NCI-H1436 (cell line): ENCODE results near the gene RAB1B.

Experiments used
- DNase-seq: peaks from one replicate; lab custom pipeline; 2025; lab: John Stamatoyannopoulos, UW

The RAB1B gene

DNA sequence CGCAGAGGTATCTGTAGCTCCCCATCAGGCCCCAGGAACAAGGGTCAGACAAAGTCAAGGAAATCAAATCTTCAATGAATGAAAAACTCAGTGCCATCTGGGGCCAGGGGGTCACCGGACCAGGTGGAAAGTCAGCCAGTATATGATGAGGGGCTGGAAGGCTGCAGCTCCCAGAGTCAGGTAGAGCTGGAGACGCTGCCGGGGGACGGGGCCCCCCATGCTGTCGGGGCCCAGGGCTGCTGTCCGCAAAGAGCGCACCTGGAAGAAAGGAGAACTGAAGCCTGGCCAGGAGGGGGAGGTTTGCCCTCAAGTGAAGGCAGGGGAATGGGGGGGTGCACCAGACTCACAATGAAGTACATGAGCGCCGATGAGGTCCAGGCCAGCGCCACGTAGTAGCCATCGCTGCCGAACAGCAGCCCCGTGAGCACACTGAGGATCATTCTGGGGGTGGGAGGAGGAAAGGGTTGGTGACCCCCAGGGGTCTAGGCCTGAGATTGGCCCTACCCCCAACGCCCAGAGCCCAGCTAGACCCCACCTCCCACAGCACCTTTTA lies 16.2 kb downstream of the RAB1B start:
- DNase-seq = no peak

DNA sequence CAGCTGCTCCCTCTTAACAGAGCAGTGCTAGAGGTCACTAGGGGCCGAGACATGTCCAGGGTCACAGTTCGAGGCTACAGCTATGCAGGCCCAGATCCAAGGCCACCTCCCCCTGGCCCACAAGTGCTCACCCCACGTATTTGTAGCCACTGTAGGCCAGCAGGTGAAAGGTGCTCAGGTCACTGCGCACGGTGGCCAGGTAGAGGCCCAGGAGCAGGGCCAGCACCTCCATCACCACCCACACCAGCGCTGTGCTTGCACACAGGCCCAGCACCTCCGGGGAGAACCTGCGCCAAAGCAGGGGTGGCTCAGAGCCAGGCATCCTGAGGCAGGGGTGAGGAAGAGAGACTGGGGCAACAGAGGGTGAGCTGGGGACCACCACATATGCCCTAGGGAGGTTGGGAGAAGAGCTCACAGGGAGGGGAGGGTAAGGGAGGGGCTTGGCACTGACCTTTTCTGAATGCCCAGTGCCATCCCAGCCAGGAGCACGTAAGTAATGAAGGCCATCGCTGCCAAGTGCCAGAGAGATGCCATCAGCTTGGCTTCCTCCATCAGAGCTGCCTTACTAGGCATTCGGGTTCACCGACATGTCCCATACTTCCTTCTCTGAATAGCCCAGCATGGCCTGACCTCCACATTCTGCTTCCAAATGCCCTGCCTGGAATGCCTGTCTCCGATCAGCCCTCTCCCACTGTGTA lies 17.0 kb downstream of the RAB1B start:
- DNase-seq = no peak

GRCh38 chr11:66286699-66287098 lies 18.3 kb downstream of the RAB1B start:
- no peak for DNase-seq

GRCh38 chr11:66287211-66287888 lies 18.9 kb downstream of the RAB1B start:
- DNase-seq = no peak

DNA sequence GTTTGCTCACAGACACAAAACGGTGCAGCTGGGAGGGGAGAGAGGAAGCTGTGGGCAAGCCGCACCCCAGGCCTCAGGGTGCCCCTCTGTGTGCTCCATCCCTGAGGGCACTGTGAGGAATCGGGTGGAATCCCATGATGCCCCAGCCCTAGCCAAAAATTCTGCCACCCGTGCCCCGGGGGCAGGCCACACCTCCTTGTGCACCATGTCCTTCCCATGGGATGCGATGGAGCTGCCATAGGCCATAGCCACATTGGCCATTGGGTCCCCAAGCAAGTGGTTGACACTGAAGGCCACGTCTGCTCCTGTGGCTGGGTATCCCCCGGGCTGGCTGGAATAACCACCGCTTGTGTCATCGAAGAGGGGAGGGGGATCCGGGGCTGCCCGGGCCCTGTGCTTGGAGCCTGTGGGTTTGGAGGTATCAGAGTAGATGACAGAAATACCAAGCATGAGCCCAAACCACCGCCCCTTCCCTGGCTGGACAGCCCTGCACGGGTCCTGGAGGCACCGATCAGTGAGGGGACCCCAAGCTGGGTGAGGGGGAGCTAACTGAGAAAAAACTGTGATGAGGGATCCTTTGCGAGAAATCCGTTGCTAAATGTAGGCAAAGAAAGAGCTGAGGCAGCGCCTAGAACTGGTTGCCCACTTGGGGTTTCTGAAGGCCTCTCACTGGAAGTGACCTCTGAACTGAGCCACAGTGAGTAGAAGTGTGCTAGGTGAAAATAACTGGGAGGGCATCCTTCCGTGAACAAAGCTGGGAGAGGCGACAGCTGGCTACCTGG lies 19.6 kb downstream of the RAB1B start:
- no peak for DNase-seq

DNA sequence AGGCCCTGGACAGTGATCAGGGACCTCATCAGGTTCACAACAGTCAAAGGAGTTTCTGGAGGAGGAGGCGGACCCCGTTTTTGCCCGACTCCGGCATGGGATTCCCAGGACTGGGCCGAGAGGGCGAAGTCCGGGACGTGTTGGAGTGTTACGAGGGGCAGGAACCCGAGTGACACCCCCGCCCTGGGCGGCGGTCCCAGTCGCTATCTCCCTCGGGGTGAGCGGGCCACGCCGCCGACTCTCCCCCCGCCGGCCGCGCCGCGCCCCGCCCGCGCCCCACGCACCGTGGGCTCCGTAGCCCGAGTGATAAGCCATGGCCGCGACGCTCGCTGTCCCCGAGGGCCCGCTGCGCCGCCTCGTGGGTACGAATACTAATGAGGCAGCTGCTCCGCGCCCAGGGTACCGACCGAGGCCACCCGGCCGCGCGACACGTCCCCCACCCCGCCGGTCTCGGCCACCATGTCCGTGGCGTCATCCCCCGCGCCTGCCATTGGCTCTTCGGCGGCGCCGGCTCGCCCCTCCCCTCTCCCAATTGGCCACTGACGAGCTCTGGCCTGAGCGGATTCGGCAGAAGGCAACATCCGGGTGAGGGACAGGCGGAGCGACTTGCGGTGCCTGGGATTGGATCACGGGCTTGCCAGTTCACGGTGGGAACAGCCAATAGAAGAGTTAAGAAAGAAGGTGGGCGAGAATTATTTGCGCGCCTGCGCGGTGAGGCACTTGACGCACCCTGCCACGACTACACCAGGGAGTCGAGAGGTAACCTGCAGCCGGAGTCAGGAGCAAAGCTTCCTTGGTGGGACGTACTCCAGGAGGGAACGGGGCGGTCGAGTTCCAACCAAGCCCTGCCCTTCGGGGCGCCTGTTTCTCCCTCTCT lies 20.5 kb downstream of the RAB1B start, which contains the start of gene YIF1A:
Gene YIF1A (minus strand): TSS at position 473 of the 877 bp plus-strand sequence. CDS start 158 bp downstream, at position 315.
- DNase-seq = peak; percentile 98

- DNase-seq = no peak
Measured at GRCh38 chr11:66289548-66290329, 21.3 kb downstream of the RAB1B start.

- DNase-seq = no peak
Measured at GRCh38 chr11:66290330-66290621, 21.8 kb downstream of the RAB1B start.

GRCh38 chr11:66291303-66291705 lies 22.9 kb downstream of the RAB1B start:
- DNase-seq = no peak

DNA sequence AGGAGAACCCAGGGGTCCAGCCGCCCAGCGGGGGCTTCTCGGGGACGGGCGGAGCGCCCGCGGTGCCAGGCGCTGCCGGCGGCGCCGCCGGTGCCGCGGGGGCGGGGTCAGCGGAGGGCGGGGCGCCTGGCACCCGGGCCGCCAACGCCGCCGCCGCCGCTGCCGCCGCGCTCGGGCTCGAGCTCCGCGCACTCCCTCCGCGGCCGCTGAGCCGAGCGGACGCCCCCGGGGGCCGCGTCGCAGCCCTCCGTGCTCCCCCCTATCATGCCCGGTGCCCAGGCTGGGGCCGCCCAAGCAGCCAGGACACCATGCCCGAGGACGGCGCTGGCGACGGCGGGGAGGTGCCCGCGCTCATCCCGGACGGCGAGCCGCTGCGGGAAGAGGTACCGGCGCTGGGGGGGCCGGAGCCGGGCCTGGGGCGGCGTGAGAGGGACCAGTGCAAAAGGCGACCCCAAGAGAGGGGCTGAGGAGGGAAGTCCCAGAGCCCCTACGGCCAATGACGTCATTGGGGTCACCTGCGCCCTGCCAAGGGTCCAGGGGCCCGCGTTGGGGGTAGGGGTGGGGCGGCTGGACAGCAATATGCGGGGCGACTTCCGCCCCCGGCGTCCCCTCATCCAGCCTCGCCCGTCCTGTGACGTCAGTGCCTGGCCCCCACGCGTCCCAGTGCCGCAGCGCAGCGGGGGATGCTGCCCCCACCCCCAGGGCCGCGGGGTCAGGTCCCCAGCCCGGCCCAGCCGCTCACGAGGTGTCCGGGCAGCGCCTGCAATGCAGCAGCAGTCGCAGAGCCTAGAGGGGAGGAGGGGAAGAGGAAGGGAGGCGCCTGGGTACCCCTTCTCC lies 23.5 kb downstream of the RAB1B start, which contains the start of gene TMEM151A:
Gene TMEM151A (plus strand): TSS at position 189 of the 837 bp plus-strand sequence. CDS start 120 bp downstream, at position 309.
- DNase-seq = no peak

GRCh38 chr11:66292543-66293332 lies 24.3 kb downstream of the RAB1B start:
- no peak for DNase-seq

DNA sequence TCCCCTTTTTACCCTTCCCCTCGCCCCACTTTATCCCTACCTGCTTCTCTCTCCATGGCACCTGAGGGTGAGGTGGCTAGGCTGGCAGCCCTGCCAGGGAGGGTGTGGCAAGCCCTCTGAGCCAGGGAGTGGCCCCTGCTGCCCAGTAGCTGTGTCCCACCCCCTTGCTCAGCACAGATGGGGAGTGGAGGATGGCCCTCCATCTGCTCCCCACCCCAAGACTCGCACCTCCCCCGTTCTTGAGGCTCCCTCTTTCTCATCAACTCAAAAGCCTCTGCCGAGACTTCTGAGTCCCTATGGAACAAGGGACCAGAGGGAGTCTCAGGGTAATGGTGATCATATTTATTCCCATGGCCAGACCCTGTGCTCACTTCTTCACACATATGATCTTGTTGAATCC lies 24.9 kb downstream of the RAB1B start:
- DNase-seq = no peak

DNA sequence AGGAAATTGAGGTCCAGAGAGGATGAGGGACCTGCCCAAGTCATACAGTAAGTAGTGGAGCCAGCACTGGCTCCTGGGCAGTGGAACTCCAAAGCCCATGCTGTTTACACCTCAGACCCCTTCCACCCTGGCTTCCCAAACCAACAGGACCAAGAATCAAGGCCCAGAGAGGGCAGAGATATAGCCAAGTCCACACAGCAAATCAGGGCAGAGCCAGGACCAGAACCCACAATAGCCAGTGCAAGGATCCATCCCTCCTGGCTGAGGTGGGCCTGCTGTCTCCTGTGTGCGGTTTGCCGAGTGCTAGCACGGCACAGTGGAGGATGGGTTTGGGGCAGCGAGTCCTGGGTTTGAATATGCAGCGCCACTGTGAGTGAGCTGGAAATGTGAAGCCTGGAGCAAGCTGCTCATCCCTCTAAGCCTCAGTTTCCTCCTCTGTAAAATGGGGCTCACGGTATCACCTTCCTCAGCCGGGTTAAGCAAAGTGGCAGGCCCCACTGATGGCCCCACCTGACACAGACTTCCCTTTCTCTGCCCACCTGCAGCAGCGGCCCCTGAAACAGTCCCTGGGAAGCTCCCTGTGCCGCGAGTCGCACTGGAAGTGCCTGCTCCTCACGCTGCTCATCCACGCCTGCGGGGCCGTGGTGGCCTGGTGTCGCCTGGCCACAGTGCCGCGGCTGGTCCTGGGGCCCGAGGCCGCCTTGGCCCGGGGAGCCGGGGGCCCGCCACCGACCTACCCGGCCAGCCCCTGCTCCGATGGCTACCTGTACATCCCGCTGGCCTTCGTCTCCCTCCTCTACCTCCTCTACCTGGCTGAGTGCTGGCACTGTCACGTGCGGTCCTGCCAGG lies 25.6 kb downstream of the RAB1B start:
- DNase-seq = no peak

GRCh38 chr11:66294626-66295620 lies 26.5 kb downstream of the RAB1B start:
- no peak for DNase-seq

GRCh38 chr11:66297610-66298009 lies 29.2 kb downstream of the RAB1B start:
- DNase-seq = no peak

GRCh38 chr11:66299186-66299585 lies 30.7 kb downstream of the RAB1B start:
- no peak for DNase-seq

DNA sequence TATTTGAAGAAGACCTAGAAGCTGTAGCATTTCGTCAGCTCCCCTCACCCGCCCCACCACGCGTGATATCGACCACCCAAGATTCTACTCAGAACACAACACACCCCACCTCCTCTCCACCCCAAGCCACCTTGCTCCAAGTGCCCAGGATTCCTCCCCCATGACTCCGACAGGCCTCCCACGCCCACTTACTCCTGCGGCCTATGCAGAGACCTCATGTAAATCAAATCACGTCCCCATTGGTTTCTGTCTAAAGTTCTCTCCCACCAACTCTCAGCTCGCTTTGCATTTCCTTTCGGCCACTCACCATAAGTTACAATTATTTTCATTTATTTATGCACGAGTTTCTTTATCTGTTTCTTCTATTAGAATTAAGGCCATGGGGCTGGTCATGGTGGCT lies 34.2 kb downstream of the RAB1B start:
- DNase-seq = no peak
